HepG2 (cell line): ENCODE measurements around the gene TSPAN5. TPM values are rescaled to one million over a fixed set of nuclear protein-coding genes. Genes with fewer than 3 reads are reported as not detected.

Source experiments
- ATAC-seq: fragments of 200-7000 bp; cut with Tn5 transposase; 3 replicates; pipeline ENCODE4 v1.9.1; 2020; ENCODE audit warnings: mild to moderate bottlenecking, moderate library complexity
- BruUV-seq: library from RNA; stranded (reverse); fragments of 400-500 nt; replicated peaks from 2 replicates; lab custom pipeline; 2021; lab: Mats Ljungman, UMichigan
- CTCF ChIA-PET: fragments of 300-600 bp; formaldehyde crosslinking; extraction: SDS; loops from one replicate; lab custom pipeline; 2021; ENCODE audit warnings: low total read pairs, inconsistent platforms, low intra/inter-chr PET ratio; lab: Yijun Ruan, JAX
- POLR2A ChIA-PET: fragments of 350-600 bp; sonication (Branson Sonifier 250); formaldehyde crosslinking; loops from one replicate; lab custom pipeline; 2020; ENCODE audit warnings: antibody characterized with exemption, inconsistent platforms; lab: Yijun Ruan, JAX
- DNase-seq: peaks from one replicate; pipeline ENCODE4 v3.0.0-alpha.2; 2015; ENCODE audit warnings: low spot score
- FAIRE-seq: peaks from 3 replicates; lab custom pipeline; 2011; peaks lifted over from hg19 to GRCh38; lab: Jason Lieb, UNC
- H2AFZ ChIP-seq: one replicate; pipeline ENCODE4 v1.6.1; 2011; ENCODE audit warnings: low read length, inconsistent platforms
- H3K27ac ChIP-seq: fragments of 300-600 bp; 3 replicates; pipeline ENCODE4 v1.8.0; 2011; ENCODE audit warnings: mixed run types, mild to moderate bottlenecking, mixed read lengths, low read length, inconsistent platforms; ENCODE audit not compliant: insufficient read depth; ENCODE audit errors: extremely low read length
- H3K27me3 ChIP-seq, 2 experiments: fragments of 200-600 bp in 1 of 2; 2 replicates in 1 of 2; 3 replicates in 1 of 2; pipeline versions ENCODE4 v1.6.0 to v1.8.0; 2011; ENCODE audit warnings: low read length in 2 of 2, mild to moderate bottlenecking in 2 of 2, moderate library complexity in 2 of 2, inconsistent platforms in 1 of 2; ENCODE audit not compliant: insufficient read depth in 2 of 2, control insufficient read depth in 1 of 2
- H3K36me3 ChIP-seq, 2 experiments: fragments of 200-600 bp in 1 of 2; replicated peaks in 1 of 2; 2 replicates in 1 of 2; 3 replicates in 1 of 2; pipeline versions ENCODE4 v1.5.1 to v1.8.0; 2011; ENCODE audit warnings: low read length in 2 of 2, inconsistent platforms in 1 of 2; ENCODE audit not compliant: insufficient read depth in 2 of 2, control insufficient read depth in 1 of 2
- H3K4me1 ChIP-seq: 2 replicates; pipeline ENCODE4 v1.5.1; 2012; ENCODE audit warnings: low read length, inconsistent platforms; ENCODE audit not compliant: insufficient read depth
- H3K4me2 ChIP-seq: 2 replicates; pipeline ENCODE4 v1.6.0; 2011; ENCODE audit warnings: low read depth, low read length, inconsistent platforms
- H3K4me3 ChIP-seq, 3 experiments: fragments of 200-600 bp in 1 of 3; sonication (generic), shearing (Covaris generic) in 1 of 3; replicated peaks in 1 of 3; 2 replicates each; pipeline ENCODE4 v1.5.1; 2011 to 2016; ENCODE audit warnings: low read length in 3 of 3, inconsistent platforms in 2 of 3, low read depth in 2 of 3, mild to moderate bottlenecking in 2 of 3, control low read depth in 1 of 3, mixed read lengths in 1 of 3; ENCODE audit not compliant: insufficient read depth in 1 of 3
- H3K79me2 ChIP-seq: one replicate; pipeline ENCODE4 v1.6.1; 2011; ENCODE audit warnings: low read length, inconsistent platforms; ENCODE audit not compliant: insufficient read depth
- H3K9ac ChIP-seq: 2 replicates; pipeline ENCODE4 v1.6.0; 2011; ENCODE audit warnings: mild to moderate bottlenecking, low read depth, low read length, inconsistent platforms; ENCODE audit not compliant: insufficient read depth
- H3K9me3 ChIP-seq: 2 replicates; pipeline ENCODE4 v1.5.1; 2012; ENCODE audit warnings: mild to moderate bottlenecking, low read length
- H4K20me1 ChIP-seq: 2 replicates; pipeline ENCODE4 v1.6.0; 2011; ENCODE audit warnings: inconsistent platforms, mild to moderate bottlenecking, low read length, moderate library complexity; ENCODE audit not compliant: insufficient read depth
- ADNP ChIP-seq: sonication (generic); formaldehyde crosslinking; IDR thresholded peaks from 2 replicates; pipeline ENCODE4 v1.4.0; 2020; ENCODE audit warnings: missing genetic modification reagents
- FOSL2 ChIP-seq: sonication (generic); formaldehyde crosslinking; IDR thresholded peaks from 2 replicates; pipeline ENCODE4 v1.4.0; 2020; ENCODE audit warnings: missing genetic modification reagents
- FOXC1 ChIP-seq: sonication (generic); formaldehyde crosslinking; IDR thresholded peaks from 2 replicates; pipeline ENCODE4 v1.8.0; 2022; ENCODE audit warnings: mild to moderate bottlenecking, missing genetic modification reagents, borderline replicate concordance
- HOXA9 ChIP-seq: sonication (generic); formaldehyde crosslinking; IDR thresholded peaks from 2 replicates; pipeline ENCODE4 v1.8.1; 2022; ENCODE audit warnings: missing genetic modification reagents, mild to moderate bottlenecking, moderate library complexity, borderline replicate concordance
- RFX3 ChIP-seq: IDR thresholded peaks from 2 replicates; pipeline ENCODE4 v1.6.1; 2016; ENCODE audit warnings: missing biosample characterization, missing genetic modification reagents
- SSRP1 ChIP-seq: IDR thresholded peaks from 2 replicates; pipeline ENCODE4 v1.6.1; 2016; ENCODE audit warnings: control low read depth
- TOPORS ChIP-seq: sonication (generic); formaldehyde crosslinking; IDR thresholded peaks from 2 replicates; pipeline ENCODE4 v1.8.0; 2023; ENCODE audit warnings: mild to moderate bottlenecking, missing genetic modification reagents
- UBTF ChIP-seq: sonication (generic); formaldehyde crosslinking; IDR thresholded peaks from 2 replicates; pipeline ENCODE4 v1.4.0; 2020; ENCODE audit warnings: mild to moderate bottlenecking, missing genetic modification reagents
- ZBTB49 ChIP-seq: sonication (generic); formaldehyde crosslinking; IDR thresholded peaks from 2 replicates; pipeline ENCODE4 v1.4.0; 2020; ENCODE audit warnings: missing genetic modification reagents, borderline replicate concordance
- ZC3H4 ChIP-seq: sonication (generic); formaldehyde crosslinking; IDR thresholded peaks from 2 replicates; pipeline ENCODE4 v1.4.0; 2020; ENCODE audit warnings: missing genetic modification reagents, borderline replicate concordance
- ZNF136 ChIP-seq: sonication (generic); formaldehyde crosslinking; IDR thresholded peaks from 2 replicates; pipeline ENCODE4 v1.8.1; 2022; ENCODE audit warnings: low read depth, mild to moderate bottlenecking, moderate library complexity, missing genetic modification reagents
- ZNF234 ChIP-seq: sonication (generic); formaldehyde crosslinking; conservative IDR thresholded peaks from 2 replicates; pipeline ENCODE4 v1.5.1; 2020; ENCODE audit warnings: mild to moderate bottlenecking, missing genetic modification reagents
- ZNF260 ChIP-seq: sonication (generic); formaldehyde crosslinking; IDR thresholded peaks from 2 replicates; pipeline ENCODE4 v1.4.0; 2020; ENCODE audit warnings: missing genetic modification reagents, low read depth, mild to moderate bottlenecking, borderline replicate concordance
- ZNF430 ChIP-seq: sonication (generic); formaldehyde crosslinking; IDR thresholded peaks from 2 replicates; pipeline ENCODE4 v1.9.0; 2021; ENCODE audit warnings: mild to moderate bottlenecking, missing genetic modification reagents
- ZNF552 ChIP-seq: sonication (generic); formaldehyde crosslinking; IDR thresholded peaks from 2 replicates; pipeline ENCODE4 v1.9.0; 2022; ENCODE audit warnings: missing genetic modification reagents, mild to moderate bottlenecking, borderline replicate concordance
- ZNF784 ChIP-seq: sonication (generic); formaldehyde crosslinking; IDR thresholded peaks from 2 replicates; pipeline ENCODE4 v1.5.1; 2020; ENCODE audit warnings: missing genetic modification reagents, mild to moderate bottlenecking, borderline replicate concordance
- ZNF83 ChIP-seq: sonication (generic); formaldehyde crosslinking; IDR thresholded peaks from 2 replicates; pipeline ENCODE4 v1.4.0; 2020; ENCODE audit warnings: missing genetic modification reagents, mild to moderate bottlenecking, borderline replicate concordance
- WGBS: methylation state at CpG from one replicate; pipeline ENCODE4 v1.1.6; 2017; ENCODE audit warnings: low lambda C conversion rate; 5-methylcytosine and 5-hydroxymethylcytosine counted together
- in situ Hi-C: cut with HindIII; loops from 2 replicates; pipeline ENCODE4 v1.10.0; 2017; ENCODE audit warnings: low pct_unique_long_range_greater_than_20kb; ENCODE audit not compliant: extremely low pct_ligation_motif_present
- intact Hi-C: fragments of 100-400 bp; cut with micrococcal nuclease; formaldehyde crosslinking; loops from one replicate; pipeline ENCODE4 v1.10.0; 2022; ENCODE audit not compliant: unreplicated experiment
- polyA plus RNA-seq, 8 experiments: library from polyadenylated mRNA; depleted of rRNA in 3 of 8; stranded (reverse) in 7 of 8; unstranded in 1 of 8; fragments of >200 nt; fragmentation: Illumina TruSeq in 4 of 8; extraction: Trizol in 4 of 8; gene quantifications; 2 replicates each; pipeline versions ENCODE4 v1.2.1 to v1.2.3, GENCODE V29; 2011 to 2016; ENCODE audit warnings: low read depth in 4 of 8, missing spikeins in 1 of 8, mixed read lengths in 1 of 8; ENCODE audit not compliant: insufficient read depth in 1 of 8
- total RNA-seq, 5 experiments: library from RNA; depleted of rRNA; stranded (reverse); fragments of >200 nt; fragmentation: Illumina TruSeq; extraction: Trizol; gene quantifications; 2 replicates each; pipeline ENCODE4 v1.2.3, GENCODE V29; 2016; ENCODE audit warnings: low read depth in 1 of 5

The TSPAN5 gene
- total and polyA plus RNA-seq, 2 of the 13 experiments (the other 11 are each of a cell fraction or from before 2014, with no cell fraction given): 0.20 to 0.53 TPM

GRCh38 chr4:98519268-98519977, 139.0 kb downstream of the TSPAN5 start (continued):
- TF ChIP-seq ZNF260 (CRISPR knock-in tag) (no peak), SSRP1 (CRISPR knock-in tag) (no peak), ADNP (CRISPR knock-in tag) (no peak), FOXC1 (no peak), FOSL2 (CRISPR knock-in tag) (0 out of 2 replicates have a peak, but pooled peaks have one; percentile 18), TOPORS (no peak), HOXA9 (CRISPR knock-in tag) (no peak), RFX3 (CRISPR knock-in tag) (no peak), ZC3H4 (CRISPR knock-in tag) (no peak)

- TF ChIP-seq ZNF83 (CRISPR knock-in tag) (no peak), ZNF136 (no peak), ZNF430 (CRISPR knock-in tag) (no peak), ZNF234 (no peak), ZBTB49 (CRISPR knock-in tag) (no peak), ZNF552 (CRISPR knock-in tag) (no peak), ZNF784 (CRISPR knock-in tag) (no peak), UBTF (CRISPR knock-in tag) (no peak)
- 75% methylated on average over 4 of the region's 5 CpGs for WGBS
- DNase-seq (no peak), FAIRE-seq (no peak), ATAC-seq (no peak)
- CTCF ChIA-PET: no interaction called here
- no peak overlapping the region for H2AFZ ChIP-seq
- intact Hi-C loops: no loop called here
- no peak overlapping the region for H3K4me3 ChIP-seq
- no peak overlapping the region for H3K9ac ChIP-seq
- H3K4me2 ChIP-seq: no peak overlapping the region
- H3K27me3 ChIP-seq: peaks cover 0 to 3% of the 10 kb centered on the region in 2 experiments; a peak in 1 of 5 replicates
- H4K20me1 ChIP-seq: no peaks in the 10 kb centered on the region
- no peaks in the 10 kb centered on the region for H3K4me1 ChIP-seq
- no peaks in the 10 kb centered on the region for H3K9me3 ChIP-seq
- POLR2A ChIA-PET: no interaction called here
- no peaks in the 10 kb centered on the region for H3K79me2 ChIP-seq
- H3K27ac ChIP-seq: no peak overlapping the region
- BruUV-seq: no TSS peak
- in situ Hi-C loops: no loop called here
- no peaks in the 10 kb centered on the region for H3K36me3 ChIP-seq
These were observed 139.7 kb downstream of the TSPAN5 start for GRCh38 chr4:98518559-98519267.
